ENCODE results near the gene ALDH1L1. TPM values are rescaled to one million over a fixed set of nuclear protein-coding genes. Genes with fewer than 3 reads are reported as not detected.

ALDH1L1 gene
- total and polyA plus RNA-seq, 2 of the 4 experiments (the other 2 are of a cell fraction) = not detected

GRCh38 chr3:126146034-126146433, 34.4 kb downstream of the ALDH1L1 start:
- Histone ChIP-seq H4K91ac (ENCODE audit: insufficient read depth, low read depth, low read length) (no peak overlapping the region), H3K56ac (ENCODE audit: extremely low read depth, insufficient read depth, low read length) (no peak overlapping the region), H3K9me3 (ENCODE audit: control insufficient read depth, insufficient read depth, low read length) (no peaks in the 10 kb centered on the region), H3K36me3 (ENCODE audit: control insufficient read depth, insufficient read depth, low read length) (no peaks in the 10 kb centered on the region), H2BK120ac (ENCODE audit: low read depth, low read length) (no peak overlapping the region), H2AK5ac (ENCODE audit: low read depth, low read length) (no peak overlapping the region), H3K9me1 (ENCODE audit: insufficient read depth, low read length) (no peaks in the 10 kb centered on the region), H4K8ac (ENCODE audit: low read depth in 2 of 2, low read length in 2 of 2) (no peak overlapping the region), H3K4ac (ENCODE audit: low read depth, low read length) (no peak overlapping the region), H2AK9ac (replicated peaks; ENCODE audit: low read depth, low read length, poor library complexity) (no peak overlapping the region), H3K4me3 (ENCODE audit: insufficient read depth, low read depth, low read length) (no peak overlapping the region), H3K4me2 (ENCODE audit: low read depth, low read length) (no peak overlapping the region), H2BK20ac (ENCODE audit: low read depth, low read length) (no peak overlapping the region), H2BK5ac (ENCODE audit: low read depth, low read length, poor library complexity, severe bottlenecking) (no peak overlapping the region), H4K5ac (ENCODE audit: low read depth, low read length) (no peak overlapping the region), H4K20me1 (ENCODE audit: insufficient read depth, low read length) (no peaks in the 10 kb centered on the region), H2AFZ (replicated peaks; ENCODE audit: low read length, poor library complexity) (no peak overlapping the region), H2BK15ac (ENCODE audit: low read depth, low read length) (no peak overlapping the region), H3K79me1 (ENCODE audit: low read depth in 1 of 2, low read length in 2 of 2) (no peaks in the 10 kb centered on the region), H3K23ac (ENCODE audit: low read depth, low read length) (no peak overlapping the region), H3K4me1 (ENCODE audit: control insufficient read depth, insufficient read depth, low read length) (no peaks in the 10 kb centered on the region), H3K14ac (replicated peaks; ENCODE audit: low read depth, low read length) (no peak overlapping the region), H3K27ac (ENCODE audit: insufficient read depth, low read length) (no peak overlapping the region), H3K18ac (ENCODE audit: low read depth, low read length) (no peak overlapping the region), H3K27me3 (ENCODE audit: control insufficient read depth, insufficient read depth, low read length) (peaks cover 19% of the 10 kb centered on the region), H3K9ac (ENCODE audit: low read depth, low read length) (no peak overlapping the region)
- in situ Hi-C loops (cut with MboI; ENCODE audit: low sequenced_read_pairs) = no loop called here
- TF ChIP-seq SMC3 (IDR thresholded peaks at IDR 0.05; ENCODE audit: low read depth, low read length) = no peak
- POLR2A ChIA-PET (ENCODE audit: unreplicated experiment) = no interaction called here
- CTCF ChIA-PET = no interaction called here
- DNase-seq = no peak
- no TSS peak for BruUV-seq (replicated peaks)
- ATAC-seq (ENCODE audit: low read depth) = no peak
- WGBS, 2 experiments (ENCODE audit: extremely low coverage in 2 of 2, insufficient read length in 1 of 2) = no CpG with 5 or more reads among the region's 4 CpGs
- intact Hi-C loops (cut with micrococcal nuclease) = no loop called here
- dilution Hi-C loops (cut with HindIII; ENCODE audit: low sequenced_read_pairs, unreplicated experiment) = no loop called here
